ENCODE data around the gene CCDC127. TPM values are rescaled to one million over a fixed set of nuclear protein-coding genes. Genes with fewer than 3 reads are reported as not detected.

Gene CCDC127
- total RNA-seq, 2 donors from 2014 or later = 5.6 to 7.1 TPM

DNA sequence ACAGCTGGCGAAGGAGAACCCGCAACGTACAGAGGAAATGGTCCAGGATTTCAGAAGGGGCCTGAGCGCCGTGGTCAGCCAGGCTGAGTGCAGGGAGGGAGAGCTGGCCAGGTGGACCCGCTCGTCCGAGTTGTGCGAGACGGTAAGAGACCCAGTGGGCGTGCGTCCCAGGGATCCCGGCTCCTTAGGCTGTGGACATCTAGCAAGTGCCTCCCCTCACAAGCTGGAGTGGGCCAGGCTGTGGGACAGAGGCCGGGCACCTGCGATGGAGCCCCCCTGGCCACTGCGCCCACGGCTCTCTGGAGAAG, 56.2 kb downstream of the CCDC127 start:
- TF ChIP-seq, protein P1, sequence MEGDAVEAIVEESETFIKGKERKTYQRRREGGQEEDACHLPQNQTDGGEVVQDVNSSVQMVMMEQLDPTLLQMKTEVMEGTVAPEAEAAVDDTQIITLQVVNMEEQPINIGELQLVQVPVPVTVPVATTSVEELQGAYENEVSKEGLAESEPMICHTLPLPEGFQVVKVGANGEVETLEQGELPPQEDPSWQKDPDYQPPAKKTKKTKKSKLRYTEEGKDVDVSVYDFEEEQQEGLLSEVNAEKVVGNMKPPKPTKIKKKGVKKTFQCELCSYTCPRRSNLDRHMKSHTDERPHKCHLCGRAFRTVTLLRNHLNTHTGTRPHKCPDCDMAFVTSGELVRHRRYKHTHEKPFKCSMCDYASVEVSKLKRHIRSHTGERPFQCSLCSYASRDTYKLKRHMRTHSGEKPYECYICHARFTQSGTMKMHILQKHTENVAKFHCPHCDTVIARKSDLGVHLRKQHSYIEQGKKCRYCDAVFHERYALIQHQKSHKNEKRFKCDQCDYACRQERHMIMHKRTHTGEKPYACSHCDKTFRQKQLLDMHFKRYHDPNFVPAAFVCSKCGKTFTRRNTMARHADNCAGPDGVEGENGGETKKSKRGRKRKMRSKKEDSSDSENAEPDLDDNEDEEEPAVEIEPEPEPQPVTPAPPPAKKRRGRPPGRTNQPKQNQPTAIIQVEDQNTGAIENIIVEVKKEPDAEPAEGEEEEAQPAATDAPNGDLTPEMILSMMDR (IDR thresholded peaks at IDR 0.05) = no peak
- no peak overlapping the region for H3K27ac ChIP-seq
- H3K9me3 ChIP-seq = no peaks in the 10 kb centered on the region
- no peaks in the 10 kb centered on the region for H3K4me1 ChIP-seq
- H3K4me3 ChIP-seq = no peak overlapping the region
- H3K36me3 ChIP-seq = no peaks in the 10 kb centered on the region
- no peaks in the 10 kb centered on the region for H3K27me3 ChIP-seq
- no peak for DNase-seq (ENCODE audit: low spot score)

DNA sequence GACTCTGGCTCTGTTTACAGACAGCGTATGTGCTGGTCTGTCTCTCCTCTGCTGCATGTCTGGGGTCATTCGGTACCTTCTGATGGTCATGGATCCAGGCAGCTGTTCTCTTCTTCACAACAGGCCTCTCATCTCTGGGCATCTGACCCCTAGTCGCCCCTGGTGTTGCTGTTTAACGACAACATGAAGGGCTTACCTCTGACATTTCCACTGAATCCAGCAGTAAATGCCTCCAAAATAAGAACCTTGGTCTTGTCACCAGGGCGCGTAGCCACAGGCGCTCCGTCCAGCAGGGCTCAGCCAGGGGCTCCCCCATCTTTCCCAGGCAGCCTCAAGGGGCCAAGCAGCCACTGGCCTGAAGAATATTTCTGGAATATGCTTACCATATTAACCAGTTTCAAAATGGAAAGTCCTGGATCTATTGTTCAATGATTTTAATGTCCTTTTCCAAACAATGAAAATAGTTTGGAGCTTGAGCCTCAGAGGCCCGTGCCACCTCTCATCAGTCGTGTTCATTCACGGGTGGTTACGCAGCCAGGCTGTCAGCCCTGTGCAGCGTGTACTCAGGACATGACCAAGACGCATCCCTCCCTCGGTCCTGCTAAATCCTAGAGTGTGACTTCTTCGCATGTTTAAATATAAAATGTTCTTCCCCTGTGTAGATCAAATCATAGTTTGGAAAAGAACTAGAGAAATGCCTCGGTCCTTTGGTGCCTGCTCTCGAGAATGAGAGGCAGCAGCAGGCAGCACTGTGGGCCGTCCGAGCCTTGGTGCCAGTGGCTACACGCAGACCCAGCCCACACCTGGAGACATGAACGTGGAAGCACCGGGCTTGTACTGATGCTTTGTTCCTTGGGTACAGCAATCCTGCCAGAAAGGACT, 56.8 kb downstream of the CCDC127 start:
- TF ChIP-seq, protein P1 (IDR thresholded peaks at IDR 0.05) = no peak
- Histone ChIP-seq H3K27me3 (no peaks in the 10 kb centered on the region), H3K36me3 (no peaks in the 10 kb centered on the region), H3K4me1 (no peaks in the 10 kb centered on the region), H3K4me3 (no peak overlapping the region), H3K9me3 (no peaks in the 10 kb centered on the region), H3K27ac (no peak overlapping the region)
- DNase-seq (ENCODE audit: low spot score) = no peak

DNA sequence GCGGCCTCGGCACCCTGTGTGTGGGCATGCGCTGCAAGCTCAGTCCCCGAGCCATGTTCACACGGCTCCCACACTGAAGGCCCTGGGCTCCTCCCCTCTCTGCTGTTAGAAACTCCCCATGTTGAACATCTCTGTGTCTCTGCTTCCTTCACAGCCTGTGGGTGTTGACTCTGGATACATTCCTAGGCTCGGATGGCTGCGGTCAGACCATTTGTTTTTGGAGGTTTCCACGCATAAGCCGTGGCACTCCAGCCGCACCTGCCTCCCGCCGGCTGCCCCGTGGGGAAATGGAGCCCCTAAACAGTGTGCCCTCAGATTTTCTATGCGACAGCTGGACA, 57.8 kb downstream of the CCDC127 start:
- Histone ChIP-seq H3K9me3 (no peaks in the 10 kb centered on the region), H3K4me3 (no peak overlapping the region), H3K27ac (no peak overlapping the region), H3K4me1 (no peaks in the 10 kb centered on the region), H3K27me3 (no peaks in the 10 kb centered on the region), H3K36me3 (no peaks in the 10 kb centered on the region)
- TF ChIP-seq, protein P1 (IDR thresholded peaks at IDR 0.05) = no peak
- no peak for DNase-seq (ENCODE audit: low spot score)

DNA sequence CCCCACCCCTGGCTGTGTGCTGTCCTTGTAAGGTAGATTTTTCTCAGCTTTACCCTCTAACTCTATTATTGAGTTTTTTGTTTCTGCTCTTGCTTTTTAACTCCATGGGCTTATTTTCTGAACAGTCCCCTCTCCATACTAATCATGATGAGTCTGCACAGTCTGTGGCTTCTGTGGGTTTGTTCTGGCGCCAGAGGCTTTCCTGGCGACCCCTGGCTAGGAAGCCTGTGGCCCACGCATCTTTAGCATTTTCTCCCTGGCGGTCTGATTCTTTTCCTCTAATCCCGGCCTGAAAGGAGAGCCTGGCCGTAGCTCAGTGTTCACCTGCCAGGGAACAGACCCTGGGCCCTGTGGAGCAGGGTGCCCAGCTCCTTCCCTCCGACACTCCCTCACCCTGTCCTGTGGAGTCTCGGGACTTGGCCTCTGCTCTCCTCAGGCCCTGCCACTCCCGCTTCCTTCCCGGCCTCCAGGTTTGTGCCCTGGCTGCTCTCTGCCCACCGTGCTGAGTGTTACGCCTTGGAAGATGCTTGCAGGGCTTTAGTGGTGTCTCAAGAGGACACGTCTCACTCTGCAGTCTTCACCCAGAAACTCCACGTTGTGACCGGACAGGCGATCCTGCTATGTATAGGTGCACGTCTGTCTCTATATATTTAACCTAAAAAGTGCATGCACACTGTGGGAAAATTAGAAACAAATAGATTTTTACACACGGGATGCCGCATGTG, 58.3 kb downstream of the CCDC127 start:
- Histone ChIP-seq H3K36me3 (no peaks in the 10 kb centered on the region), H3K4me3 (no peak overlapping the region), H3K4me1 (no peaks in the 10 kb centered on the region), H3K27me3 (no peaks in the 10 kb centered on the region), H3K27ac (no peak overlapping the region), H3K9me3 (no peaks in the 10 kb centered on the region)
- no peak for DNase-seq (ENCODE audit: low spot score)
- TF ChIP-seq, protein P1 (IDR thresholded peaks at IDR 0.05) = no peak

DNA sequence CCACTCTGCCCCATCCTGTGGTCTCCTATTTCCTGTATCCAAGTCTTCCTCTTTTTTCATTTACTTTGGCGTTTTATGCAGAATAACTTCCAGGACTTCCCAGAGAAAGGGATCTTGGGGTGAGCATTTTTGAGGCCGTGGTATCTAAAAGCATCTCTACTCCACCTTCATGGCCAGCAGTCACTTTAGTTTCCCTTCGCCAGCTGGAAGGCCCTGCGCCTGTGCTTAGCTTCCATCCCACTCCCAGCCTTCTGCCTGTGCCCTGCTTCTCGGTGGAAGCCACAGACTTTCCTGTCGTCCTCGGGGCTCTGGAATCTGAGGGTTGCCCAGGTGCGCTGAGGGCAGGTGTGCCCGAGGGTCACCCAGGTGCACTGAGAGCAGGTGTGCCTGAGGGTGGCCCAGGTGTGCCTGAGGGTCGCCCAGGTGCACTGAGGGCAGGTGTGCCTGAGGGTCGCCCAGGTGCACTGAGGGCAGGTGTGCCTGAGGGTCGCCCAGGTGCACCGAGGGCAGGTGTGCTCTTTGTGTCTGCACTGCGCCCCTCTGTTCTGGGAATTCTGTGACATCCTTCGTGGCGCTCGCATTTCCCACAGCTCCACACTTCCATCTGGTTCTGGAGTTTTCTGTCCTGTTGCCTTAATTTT, 59.0 kb downstream of the CCDC127 start:
- no peaks in the 10 kb centered on the region for H3K4me1 ChIP-seq
- H3K27me3 ChIP-seq = no peaks in the 10 kb centered on the region
- TF ChIP-seq, protein P1 (IDR thresholded peaks at IDR 0.05) = no peak
- H3K27ac ChIP-seq = no peak overlapping the region
- no peaks in the 10 kb centered on the region for H3K9me3 ChIP-seq
- H3K4me3 ChIP-seq = no peak overlapping the region
- H3K36me3 ChIP-seq = no peaks in the 10 kb centered on the region
- no peak for DNase-seq (ENCODE audit: low spot score)

Data from right atrium auricular region (tissue), 2 donors.